GM18526 (cell line): ENCODE measurements around the gene ZNF79.

Source experiments
- POLR2A ChIP-seq: IDR thresholded peaks from 3 replicates; pipeline ENCODE4 v1.6.1; 2011; ENCODE audit not compliant: insufficient read length; ENCODE audit errors: extremely low read depth

The ZNF79 gene

GRCh38 chr9:127438394-127438793 is 14.2 kb downstream of the ZNF79 start:
- no peak for TF ChIP-seq POLR2A

- no peak for TF ChIP-seq POLR2A
Observed at GRCh38 chr9:127444283-127444920, 20.2 kb downstream of the ZNF79 start.

DNA sequence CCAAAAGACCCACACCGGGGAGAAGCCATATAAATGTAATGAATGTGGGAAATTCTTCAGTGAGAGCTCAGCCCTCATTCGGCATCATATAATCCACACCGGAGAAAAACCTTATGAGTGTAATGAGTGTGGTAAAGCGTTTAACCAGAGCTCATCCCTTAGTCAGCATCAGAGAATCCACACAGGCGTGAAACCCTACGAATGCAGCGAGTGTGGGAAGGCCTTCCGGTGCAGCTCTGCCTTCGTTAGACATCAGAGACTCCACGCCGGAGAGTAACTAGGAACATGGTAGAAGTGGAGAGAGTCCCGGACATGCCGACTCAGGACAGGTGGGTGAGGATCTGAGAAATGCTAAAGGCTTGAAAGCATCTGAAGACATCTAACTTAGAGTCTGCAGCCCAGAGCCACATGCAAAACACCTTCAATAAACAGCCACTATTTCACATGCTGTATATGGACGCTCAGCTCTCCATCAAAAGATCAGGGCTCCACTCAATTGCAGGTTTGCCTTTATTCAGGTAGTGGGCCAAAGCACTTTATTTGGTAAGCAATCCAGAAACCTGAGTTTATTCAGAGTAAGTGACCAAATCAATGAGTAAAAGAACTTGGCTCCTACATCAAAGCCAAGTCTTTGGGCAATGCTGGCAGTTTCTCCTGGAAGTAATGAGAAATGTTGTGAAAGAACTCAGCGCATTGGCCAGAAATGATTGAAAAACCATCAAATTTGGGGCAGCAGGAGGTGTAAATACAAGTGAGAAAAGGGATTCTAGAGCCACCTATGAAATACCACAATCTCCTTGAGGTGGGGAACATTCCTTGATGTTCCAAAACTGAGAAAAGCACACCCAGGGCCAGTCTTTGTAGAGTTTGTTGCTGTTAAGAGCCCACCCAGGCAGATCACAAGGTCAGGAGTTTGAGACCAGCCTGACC is 21.0 kb downstream of the ZNF79 start:
- peak; percentile 34 for TF ChIP-seq POLR2A

- TF ChIP-seq POLR2A = peak; percentile 23
Observed at GRCh38 chr9:127445851-127446712, 21.9 kb downstream of the ZNF79 start.

- no peak for TF ChIP-seq POLR2A
Observed at GRCh38 chr9:127446713-127447415, 22.7 kb downstream of the ZNF79 start.

- no peak for TF ChIP-seq POLR2A
Observed at GRCh38 chr9:127447416-127448111, 23.4 kb downstream of the ZNF79 start.

GRCh38 chr9:127448112-127448805 is 24.1 kb downstream of the ZNF79 start:
- no peak for TF ChIP-seq POLR2A

- no peak for TF ChIP-seq POLR2A
Observed at GRCh38 chr9:127449332-127449966, 25.3 kb downstream of the ZNF79 start.

- TF ChIP-seq POLR2A = no peak
Observed at GRCh38 chr9:127450243-127450760, 26.1 kb downstream of the ZNF79 start.

DNA sequence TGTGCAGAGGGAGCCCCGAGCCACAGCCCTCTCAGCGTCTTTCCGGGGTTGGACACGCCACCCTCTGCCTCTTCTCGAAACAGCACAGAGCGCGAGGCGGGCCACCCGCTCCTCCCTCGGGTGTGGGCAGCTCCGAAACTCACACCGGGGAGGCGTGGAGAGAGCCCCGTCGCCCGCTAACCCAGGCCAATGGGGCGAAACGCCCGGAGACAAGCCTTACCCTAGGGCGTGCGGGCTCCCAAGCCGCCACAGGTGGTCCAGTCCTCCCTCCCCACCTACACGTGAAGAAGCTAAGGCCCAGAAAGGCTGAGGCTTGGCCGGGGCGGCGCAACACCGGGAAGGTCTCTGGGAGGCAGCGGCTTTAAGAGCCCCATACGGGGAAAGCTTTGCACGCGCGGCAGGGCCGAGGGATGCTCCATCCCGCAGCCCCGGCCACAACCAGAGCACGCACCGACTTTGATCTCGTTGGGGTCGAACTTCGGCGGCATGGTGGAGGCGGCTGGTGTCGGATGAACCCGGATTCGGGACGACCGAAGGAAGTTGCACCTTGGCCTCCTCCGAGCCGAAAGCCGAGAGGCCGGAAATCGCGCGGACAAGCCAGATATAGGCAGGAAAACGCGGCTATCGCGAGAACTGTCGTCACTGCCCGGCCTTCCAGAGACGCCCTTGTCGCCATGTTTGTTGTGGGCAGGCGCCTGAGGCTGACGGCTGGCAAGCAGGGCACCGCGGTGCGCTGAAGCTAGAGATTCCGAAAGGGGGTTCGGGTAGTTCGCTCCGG is 26.8 kb downstream of the ZNF79 start, which contains the start of the genes LRSAM1 and RPL12:
Gene LRSAM1 (plus strand): TSS at position 681 of the 778 bp plus-strand sequence. CDS start 3,018 bp downstream, outside the sequence.
Gene RPL12 (minus strand): TSS at position 577 of the 778 bp plus-strand sequence. CDS start 89 bp downstream, at position 488.
- peak; percentile 99 for TF ChIP-seq POLR2A

DNA sequence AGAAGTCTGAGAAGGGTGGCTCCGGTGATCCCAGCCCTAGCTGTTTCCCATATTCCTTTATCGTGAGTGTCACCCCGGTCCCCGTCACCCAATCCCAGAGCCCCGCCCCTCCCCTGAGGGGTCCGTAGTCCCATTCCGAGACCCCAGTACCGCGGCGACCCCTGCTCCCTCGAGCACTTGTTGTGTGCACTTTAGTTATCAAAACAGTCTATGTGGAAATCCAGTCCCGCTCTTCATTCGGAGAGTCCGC is 27.4 kb downstream of the ZNF79 start:
- TF ChIP-seq POLR2A = no peak

GRCh38 chr9:127451858-127452656 is 27.9 kb downstream of the ZNF79 start:
- no peak for TF ChIP-seq POLR2A

DNA sequence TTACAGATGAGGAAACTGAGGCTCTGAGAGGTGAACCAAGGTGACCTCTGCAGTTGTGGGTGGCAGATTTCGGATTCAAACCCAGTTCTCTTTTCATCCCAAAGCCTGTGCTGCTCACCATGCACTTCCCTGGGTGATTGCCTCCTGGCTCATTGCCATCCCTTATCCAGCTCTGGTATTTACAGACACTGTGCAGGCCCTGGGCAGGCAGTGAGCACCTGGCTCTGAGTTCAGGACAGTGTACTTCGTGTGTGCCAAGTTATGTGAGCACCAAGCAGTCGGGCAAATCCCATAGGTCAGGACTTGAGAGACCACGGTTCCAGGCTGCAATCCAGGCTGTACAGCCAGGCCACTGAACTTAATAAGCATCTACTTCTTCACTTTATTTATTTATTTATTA is 28.5 kb downstream of the ZNF79 start:
- TF ChIP-seq POLR2A = no peak
